Endothelial cell of umbilical vein (primary cell): ENCODE results near the gene YTHDF1. TPM values are rescaled to one million over a fixed set of nuclear protein-coding genes. Genes with fewer than 3 reads are reported as not detected.

Source experiments
- BruUV-seq: library from RNA; stranded (reverse); fragments of 400-500 nt; replicated peaks from 2 replicates; lab custom pipeline; 2021; lab: Mats Ljungman, UMichigan
- CTCF ChIA-PET: fragments of 300-600, 350-600 bp; sonication (Branson Sonifier 250); formaldehyde crosslinking; loops from one replicate; lab custom pipeline; 2021; ENCODE audit warnings: antibody characterized with exemption, inconsistent platforms; lab: Charles Lee
- POLR2A ChIA-PET: fragments of 300-600, 350-600 bp; sonication (Branson Sonifier 250); formaldehyde crosslinking; loops from one replicate; lab custom pipeline; 2021; ENCODE audit warnings: antibody characterized with exemption, inconsistent platforms; lab: Charles Lee
- DNase-seq: peaks from one replicate; pipeline ENCODE4 v3.0.0-alpha.2; 2011; ENCODE audit warnings: low read depth, low spot score
- FAIRE-seq: peaks from 2 replicates; lab custom pipeline; 2011; peaks lifted over from hg19 to GRCh38; lab: Jason Lieb, UNC
- H2AFZ ChIP-seq: 2 replicates; pipeline ENCODE4 v1.6.0; 2012; ENCODE audit warnings: low read depth, low read length, control low read depth, inconsistent platforms
- H3K27ac ChIP-seq: 2 replicates; pipeline ENCODE4 v1.5.1; 2011; ENCODE audit warnings: low read depth, mild to moderate bottlenecking, control low read depth, low read length, moderate library complexity; ENCODE audit not compliant: insufficient read depth
- H3K27me3 ChIP-seq, 2 experiments: 2 replicates each; pipeline versions ENCODE4 v1.6.0 to v1.6.1; 2011; ENCODE audit warnings: low read length in 2 of 2, mixed read lengths in 1 of 2; ENCODE audit not compliant: control insufficient read depth in 2 of 2, insufficient read depth in 2 of 2
- H3K36me3 ChIP-seq, 2 experiments: 2 replicates in 1 of 2; 3 replicates in 1 of 2; pipeline ENCODE4 v1.5.1; 2011; ENCODE audit warnings: low read length in 2 of 2, mild to moderate bottlenecking in 1 of 2, moderate library complexity in 1 of 2; ENCODE audit not compliant: control insufficient read depth in 2 of 2, insufficient read depth in 2 of 2; ENCODE audit errors: extremely low read depth in 1 of 2
- H3K4me1 ChIP-seq: 3 replicates; pipeline ENCODE4 v1.5.1; 2011; ENCODE audit warnings: mild to moderate bottlenecking, low read length; ENCODE audit not compliant: control insufficient read depth, insufficient read depth; ENCODE audit errors: extremely low read depth
- H3K4me2 ChIP-seq: 2 replicates; pipeline ENCODE4 v1.6.1; 2011; ENCODE audit warnings: low read length, control low read depth, mixed read lengths; ENCODE audit not compliant: insufficient read depth
- H3K4me3 ChIP-seq, 3 experiments: fragments of 200-600 bp in 1 of 3; sonication (generic), shearing (Covaris generic) in 1 of 3; replicated peaks in 1 of 3; 2 replicates each; pipeline ENCODE4 v1.5.1; 2011 to 2016; ENCODE audit warnings: control low read depth in 3 of 3, low read length in 3 of 3, mild to moderate bottlenecking in 2 of 3, inconsistent platforms in 1 of 3, low read depth in 1 of 3, moderate library complexity in 1 of 3; ENCODE audit not compliant: insufficient read depth in 1 of 3
- H3K79me2 ChIP-seq: 2 replicates; pipeline ENCODE4 v1.6.0; 2012; ENCODE audit warnings: low read length, inconsistent platforms; ENCODE audit not compliant: control insufficient read depth, insufficient read depth
- H3K9ac ChIP-seq: replicated peaks from 2 replicates; pipeline ENCODE3; 2011; ENCODE audit warnings: low read length, control low read depth; ENCODE audit not compliant: insufficient read depth; ENCODE audit errors: extremely low read depth
- H3K9me1 ChIP-seq: replicated peaks from 3 replicates; pipeline ENCODE4 v1.6.0; 2011; ENCODE audit warnings: mild to moderate bottlenecking, low read length; ENCODE audit not compliant: control insufficient read depth, insufficient read depth; ENCODE audit errors: extremely low read depth
- H3K9me3 ChIP-seq: replicated peaks from 2 replicates; pipeline ENCODE4 v1.5.1; 2012; ENCODE audit warnings: low read length, inconsistent platforms; ENCODE audit not compliant: control insufficient read depth, insufficient read depth
- H4K20me1 ChIP-seq: replicated peaks from 2 replicates; pipeline ENCODE3; 2011; ENCODE audit warnings: mild to moderate bottlenecking, low read length; ENCODE audit not compliant: control insufficient read depth, insufficient read depth; ENCODE audit errors: extremely low read depth
- CTCF ChIP-seq, 2 donors: IDR thresholded peaks; 1 replicate in 1 of 2; 2 replicates in 1 of 2; pipeline ENCODE4 v1.5.1; 2011; ENCODE audit warnings: low read length in 2 of 2, mild to moderate bottlenecking in 2 of 2, moderate library complexity in 2 of 2, control low read depth in 1 of 2, inconsistent platforms in 1 of 2, low read depth in 1 of 2; ENCODE audit not compliant: insufficient read depth in 1 of 2; ENCODE audit errors: extremely low read depth in 1 of 2
- FOS ChIP-seq: IDR thresholded peaks from 2 replicates; pipeline ENCODE4 v1.6.1; 2011; ENCODE audit warnings: mild to moderate bottlenecking, low read length, moderate library complexity, borderline replicate concordance; ENCODE audit not compliant: insufficient read depth
- JUN ChIP-seq: IDR thresholded peaks from 2 replicates; pipeline ENCODE4 v1.6.1; 2011; ENCODE audit warnings: borderline replicate concordance, low read depth; ENCODE audit not compliant: insufficient read length, insufficient read depth
- POLR2A ChIP-seq: IDR thresholded peaks from 2 replicates; pipeline ENCODE4 v1.6.1; 2012; ENCODE audit warnings: low read depth, mild to moderate bottlenecking, control low read depth, low read length
- dilution Hi-C: fragments of 300-500 bp; cut with MboI; formaldehyde crosslinking; loops from one replicate; pipeline ENCODE4 v1.15.0; 2019; ENCODE audit warnings: low sequenced_read_pairs; ENCODE audit not compliant: extremely low pct_ligation_motif_present
- intact Hi-C: fragments of 100-400 bp; cut with micrococcal nuclease; formaldehyde crosslinking; loops from one replicate; pipeline ENCODE4 v1.10.0; 2022
- polyA plus RNA-seq, 4 experiments: library from polyadenylated mRNA; depleted of rRNA in 3 of 4; stranded (reverse) in 3 of 4; unstranded in 1 of 4; fragments of >200 nt; gene quantifications; 2 replicates each; pipeline versions ENCODE4 v1.2.1 to v1.2.3, GENCODE V29; 2011 to 2012; ENCODE audit warnings: missing spikeins in 1 of 4
- total RNA-seq: library from RNA; stranded (reverse); gene quantifications from 2 replicates; pipeline ENCODE4 v1.2.3, GENCODE V29; 2021

Gene YTHDF1
- total and polyA plus RNA-seq, 2 donors (not counting 3 experiments of a cell fraction or from before 2014, with no cell fraction given): 25.2 to 44.4 TPM

GRCh38 chr20:63248835-63249591 lies 33.1 kb upstream of the YTHDF1 start:
- POLR2A ChIA-PET: no interaction called here
- H3K27me3 ChIP-seq: peaks cover 14 to 15% of the 10 kb centered on the region in 2 experiments

More at GRCh38 chr20:63248835-63249591, 33.1 kb upstream of the YTHDF1 start:
- CTCF ChIA-PET: interaction anchor here (4.2 kb wide), 1 partner anchor 26 kb away, joined by 24 read pairs; no protein-coding TSS in a partner anchor
- no peaks in the 10 kb centered on the region for H3K79me2 ChIP-seq
- H3K9ac ChIP-seq: no peak overlapping the region
- dilution Hi-C loops: no loop called here
- FAIRE-seq: no peak
- H3K4me3 ChIP-seq: no peak overlapping the region
- DNase-seq: no peak
- no TSS peak for BruUV-seq
- intact Hi-C loops: no loop called here
- H3K27ac ChIP-seq: no peak overlapping the region
- H2AFZ ChIP-seq: no peak overlapping the region
- no peaks in the 10 kb centered on the region for H3K36me3 ChIP-seq
- H3K9me3 ChIP-seq: no peaks in the 10 kb centered on the region
- no peak for TF ChIP-seq CTCF (IDR thresholded peaks at IDR 0.05; ENCODE audit: extremely low read depth in 1 of 2, insufficient read depth in 1 of 2, low read depth in 1 of 2, low read length in 2 of 2)
- TF ChIP-seq POLR2A: no peak
- no peak for TF ChIP-seq JUN
- TF ChIP-seq FOS: no peak
- no peak overlapping the region for H3K4me2 ChIP-seq
- no peaks in the 10 kb centered on the region for H3K9me1 ChIP-seq
- no peaks in the 10 kb centered on the region for H4K20me1 ChIP-seq
- H3K4me1 ChIP-seq: no peaks in the 10 kb centered on the region
